Gastroesophageal sphincter (tissue), 3 donors: ENCODE results near the gene MAGEA8.

ENCODE experiments used
- EP300 ChIP-seq: sonication (generic); formaldehyde crosslinking; IDR thresholded peaks from one replicate; pipeline ENCODE4 v1.6.1; 2017; ENCODE audit warnings: antibody characterized with exemption, mild to moderate bottlenecking
- POLR2A ChIP-seq, 2 donors: fragments of 450-650 bp; IDR thresholded peaks; one replicate each; pipeline ENCODE4 v1.6.1; 2017; ENCODE audit warnings: antibody characterized with exemption in 2 of 2, mild to moderate bottlenecking in 2 of 2, moderate library complexity in 1 of 2
- TF ChIP-seq, protein P1 (sequence below), 4 experiments: fragments of 200-600 bp in 2 of 4; fragments of 450-650 bp in 2 of 4; sonication (generic) in 1 of 4; IDR thresholded peaks; one replicate each; pipeline ENCODE4 v1.5.1; 2017 to 2019; ENCODE audit warnings: antibody characterized with exemption in 4 of 4, mild to moderate bottlenecking in 2 of 4, moderate library complexity in 2 of 4

DNA sequence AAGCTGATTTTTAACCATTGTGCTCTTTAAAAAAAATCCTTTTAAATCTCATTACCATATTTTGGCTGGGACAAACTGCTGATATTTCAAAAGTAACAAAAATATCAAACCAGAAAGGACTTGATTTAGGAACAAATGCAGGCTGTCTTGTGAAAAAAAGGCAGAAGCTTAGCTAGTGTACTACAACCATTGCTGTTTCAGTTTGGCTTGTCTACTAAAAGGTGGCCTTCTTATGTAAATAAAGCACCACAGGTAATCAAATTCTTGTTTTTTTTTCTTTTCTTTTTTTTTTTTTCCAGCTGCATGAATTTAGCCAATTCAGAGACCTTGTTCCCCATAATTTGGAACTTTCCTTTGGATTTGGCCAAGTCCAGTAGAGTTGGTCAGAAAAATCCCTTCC lies 43.8 kb upstream of the MAGEA8 start:
- no peak for TF ChIP-seq EP300
- TF ChIP-seq, protein P1, sequence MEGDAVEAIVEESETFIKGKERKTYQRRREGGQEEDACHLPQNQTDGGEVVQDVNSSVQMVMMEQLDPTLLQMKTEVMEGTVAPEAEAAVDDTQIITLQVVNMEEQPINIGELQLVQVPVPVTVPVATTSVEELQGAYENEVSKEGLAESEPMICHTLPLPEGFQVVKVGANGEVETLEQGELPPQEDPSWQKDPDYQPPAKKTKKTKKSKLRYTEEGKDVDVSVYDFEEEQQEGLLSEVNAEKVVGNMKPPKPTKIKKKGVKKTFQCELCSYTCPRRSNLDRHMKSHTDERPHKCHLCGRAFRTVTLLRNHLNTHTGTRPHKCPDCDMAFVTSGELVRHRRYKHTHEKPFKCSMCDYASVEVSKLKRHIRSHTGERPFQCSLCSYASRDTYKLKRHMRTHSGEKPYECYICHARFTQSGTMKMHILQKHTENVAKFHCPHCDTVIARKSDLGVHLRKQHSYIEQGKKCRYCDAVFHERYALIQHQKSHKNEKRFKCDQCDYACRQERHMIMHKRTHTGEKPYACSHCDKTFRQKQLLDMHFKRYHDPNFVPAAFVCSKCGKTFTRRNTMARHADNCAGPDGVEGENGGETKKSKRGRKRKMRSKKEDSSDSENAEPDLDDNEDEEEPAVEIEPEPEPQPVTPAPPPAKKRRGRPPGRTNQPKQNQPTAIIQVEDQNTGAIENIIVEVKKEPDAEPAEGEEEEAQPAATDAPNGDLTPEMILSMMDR (IDR thresholded peaks at IDR 0.05): no peak
- TF ChIP-seq POLR2A (IDR thresholded peaks at IDR 0.05): no peak
